ENCODE results near the gene PSMB5. TPM values are rescaled to one million over a fixed set of nuclear protein-coding genes. Genes with fewer than 3 reads are reported as not detected.

The PSMB5 gene
- total RNA-seq, 3 donors from 2014 or later (not counting 1 experiment from before 2014, with no cell fraction given) = 15.7 to 19.1 (median 16.4) TPM

GRCh38 chr14:23078692-23079116 is 44.0 kb upstream of the PSMB5 start:
- WGBS (ENCODE audit: insufficient coverage) = 77% methylated on average over 2 of the region's 2 CpGs
- peaks cover 84% of the 10 kb centered on the region for H3K36me3 ChIP-seq (ENCODE audit: control insufficient read depth, insufficient read depth, low read length)
- DNase-seq (no peak), ATAC-seq (peak in 1 of 3 donors; percentile 46)
- H3K4me3 ChIP-seq (ENCODE audit: low read length) = no peak overlapping the region
- H3K27me3 Mint-ChIP-seq (ENCODE audit: low read depth in 2 of 2) = no peaks in the 10 kb centered on the region
- H3K9me3 ChIP-seq (ENCODE audit: control insufficient read depth, insufficient read depth, low read length) = no peaks in the 10 kb centered on the region
- H3K36me3 Mint-ChIP-seq = peaks cover 29% of the 10 kb centered on the region
- peaks cover 0 to 5% of the 10 kb centered on the region in 2 donors for H3K4me1 Mint-ChIP-seq
- H3K27ac ChIP-seq (ENCODE audit: low read length) = no peak overlapping the region
- no peaks in the 10 kb centered on the region for H3K4me1 ChIP-seq (ENCODE audit: control insufficient read depth, insufficient read depth, low read length)
- no peak for TF ChIP-seq CTCF (IDR thresholded peaks at IDR 0.05)
- H3K4me3 Mint-ChIP-seq = no peak overlapping the region
- no peaks in the 10 kb centered on the region for H3K9me3 Mint-ChIP-seq
- H3K27ac Mint-ChIP-seq = peak overlapping the region in 1 of 2 donors; percentile 53
- no peaks in the 10 kb centered on the region for H3K27me3 ChIP-seq (ENCODE audit: control insufficient read depth, insufficient read depth, low read length)
- intact Hi-C loops (cut with micrococcal nuclease) = no loop called here

- H3K27ac ChIP-seq (ENCODE audit: low read length) = no peak overlapping the region
- H3K4me1 ChIP-seq (ENCODE audit: control insufficient read depth, insufficient read depth, low read length) = no peaks in the 10 kb centered on the region
- no peaks in the 10 kb centered on the region for H3K27me3 ChIP-seq (ENCODE audit: control insufficient read depth, insufficient read depth, low read length)
- Mint-ChIP-seq H3K4me3 (no peak overlapping the region), H3K36me3 (peaks cover 29% of the 10 kb centered on the region), H3K27me3 (ENCODE audit: low read depth in 2 of 2) (no peaks in the 10 kb centered on the region), H3K27ac (no peak overlapping the region), H3K9me3 (no peaks in the 10 kb centered on the region), H3K4me1 (peaks cover 0 to 5% of the 10 kb centered on the region in 2 donors)
- WGBS (ENCODE audit: insufficient coverage) = 96% methylated on average over 5 of the region's 5 CpGs
- intact Hi-C loops (cut with micrococcal nuclease) = no loop called here
- no peak overlapping the region for H3K4me3 ChIP-seq (ENCODE audit: low read length)
- TF ChIP-seq CTCF (IDR thresholded peaks at IDR 0.05) = no peak
- no peak for ATAC-seq
- DNase-seq = no peak
- peaks cover 81% of the 10 kb centered on the region for H3K36me3 ChIP-seq (ENCODE audit: control insufficient read depth, insufficient read depth, low read length)
- H3K9me3 ChIP-seq (ENCODE audit: control insufficient read depth, insufficient read depth, low read length) = no peaks in the 10 kb centered on the region
These were observed 43.3 kb upstream of the PSMB5 start for GRCh38 chr14:23077962-23078361.

- Mint-ChIP-seq H3K4me3 (no peak overlapping the region), H3K36me3 (peaks cover 29% of the 10 kb centered on the region), H3K27me3 (ENCODE audit: low read depth in 2 of 2) (no peaks in the 10 kb centered on the region), H3K27ac (no peak overlapping the region), H3K4me1 (peaks cover under 1 to 11% of the 10 kb centered on the region in 2 donors), H3K9me3 (no peaks in the 10 kb centered on the region)
- peak; percentile 66 for TF ChIP-seq CTCF (IDR thresholded peaks at IDR 0.05)
- intact Hi-C loops (cut with micrococcal nuclease) = no loop called here
- Histone ChIP-seq H3K9me3 (ENCODE audit: control insufficient read depth, insufficient read depth, low read length) (no peaks in the 10 kb centered on the region), H3K36me3 (ENCODE audit: control insufficient read depth, insufficient read depth, low read length) (peaks cover 85% of the 10 kb centered on the region), H3K27me3 (ENCODE audit: control insufficient read depth, insufficient read depth, low read length) (no peaks in the 10 kb centered on the region), H3K4me1 (ENCODE audit: control insufficient read depth, insufficient read depth, low read length) (peaks cover 3% of the 10 kb centered on the region), H3K27ac (ENCODE audit: low read length) (no peak overlapping the region), H3K4me3 (ENCODE audit: low read length) (no peak overlapping the region)
- ATAC-seq = peak in 2 of 3 donors; percentile 58 to 74
- DNase-seq = peak in 1 of 2 donors; percentile 72
- 100% methylated on average over 3 of the region's 5 CpGs for WGBS (ENCODE audit: insufficient coverage)
These were observed 42.2 kb upstream of the PSMB5 start for GRCh38 chr14:23076785-23077408.

- intact Hi-C loops (cut with micrococcal nuclease) = no loop called here
- no peak for TF ChIP-seq CTCF (IDR thresholded peaks at IDR 0.05)
- no peak overlapping the region for H3K27ac ChIP-seq (ENCODE audit: low read length)
- no peak overlapping the region for H3K4me3 ChIP-seq (ENCODE audit: low read length)
- no peaks in the 10 kb centered on the region for H3K27me3 ChIP-seq (ENCODE audit: control insufficient read depth, insufficient read depth, low read length)
- H3K36me3 Mint-ChIP-seq = peaks cover 9% of the 10 kb centered on the region
- H3K27me3 Mint-ChIP-seq (ENCODE audit: low read depth in 2 of 2) = no peaks in the 10 kb centered on the region
- H3K4me1 ChIP-seq (ENCODE audit: control insufficient read depth, insufficient read depth, low read length) = peaks cover 20% of the 10 kb centered on the region
- 100% methylated on average over 1 of the region's 1 CpG for WGBS (ENCODE audit: insufficient coverage)
- no peaks in the 10 kb centered on the region for H3K9me3 ChIP-seq (ENCODE audit: control insufficient read depth, insufficient read depth, low read length)
- H3K36me3 ChIP-seq (ENCODE audit: control insufficient read depth, insufficient read depth, low read length) = peaks cover 65% of the 10 kb centered on the region
- ATAC-seq (no peak), DNase-seq (no peak)
- H3K9me3 Mint-ChIP-seq = no peaks in the 10 kb centered on the region
- H3K4me1 Mint-ChIP-seq = peaks cover 19 to 27% of the 10 kb centered on the region in 2 donors
- no peak overlapping the region for H3K4me3 Mint-ChIP-seq
- H3K27ac Mint-ChIP-seq = peak overlapping the region in 1 of 2 donors; percentile 16
These were observed 40.2 kb upstream of the PSMB5 start for GRCh38 chr14:23074906-23075305.
